Testis (tissue), 2 donors: ENCODE measurements around the gene CDSN.

Source experiments
- CTCF ChIP-seq, 3 experiments: fragments of 450-650 bp in 2 of 3; fragments of 200-600 bp in 1 of 3; sonication (generic) in 1 of 3; IDR thresholded peaks; one replicate each; pipeline ENCODE4 v1.5.1; 2016 to 2019; ENCODE audit warnings: antibody characterized with exemption in 3 of 3, mild to moderate bottlenecking in 2 of 3, moderate library complexity in 1 of 3
- POLR2A ChIP-seq: fragments of 450-650 bp; IDR thresholded peaks from one replicate; pipeline ENCODE4 v1.6.1; 2017; ENCODE audit warnings: antibody characterized with exemption, mild to moderate bottlenecking, moderate library complexity

- TF ChIP-seq CTCF (IDR thresholded peaks at IDR 0.05) (no peak), POLR2A (no peak)
Observed at GRCh38 chr6:31138982-31139381, 18.7 kb upstream of the CDSN start, which contains the start of gene PSORS1C2.
